IMR-90 (cell line): ENCODE results near the gene CACNA2D3. TPM values are rescaled to one million over a fixed set of nuclear protein-coding genes. Genes with fewer than 3 reads are reported as not detected.

Experiments used
- ATAC-seq: fragments of 200-7000 bp; cut with Tn5 transposase; 2 replicates; pipeline ENCODE4 v1.9.1; 2020; ENCODE audit warnings: low read depth, mild to moderate bottlenecking, moderate library complexity
- BruUV-seq: library from RNA; stranded (reverse); fragments of 400-500 nt; replicated peaks from 2 replicates; lab custom pipeline; 2021; lab: Mats Ljungman, UMichigan
- CTCF ChIA-PET: fragments of 300-600 bp; formaldehyde crosslinking; extraction: SDS; loops from one replicate; lab custom pipeline; 2021; ENCODE audit warnings: antibody characterized with exemption; lab: Yijun Ruan, JAX
- POLR2A ChIA-PET: fragments of 300-600 bp; sonication (Branson Sonifier 250); formaldehyde crosslinking; loops from one replicate; lab custom pipeline; 2022; ENCODE audit warnings: antibody characterized with exemption; ENCODE audit not compliant: unreplicated experiment; lab: Charles Lee
- DNase-seq: peaks from one replicate; pipeline ENCODE4 v3.0.0; 2013
- H2AFZ ChIP-seq: replicated peaks from 2 replicates; pipeline ENCODE3; 2013; ENCODE audit warnings: low read length, mild to moderate bottlenecking; ENCODE audit not compliant: poor library complexity
- H2AK5ac ChIP-seq: 2 replicates; pipeline ENCODE4 v1.6.1; 2013; ENCODE audit warnings: low read depth, low read length, inconsistent platforms
- H2AK9ac ChIP-seq: replicated peaks from 2 replicates; pipeline ENCODE3; 2013; ENCODE audit warnings: mild to moderate bottlenecking, low read depth, low read length, moderate library complexity; ENCODE audit not compliant: poor library complexity
- H2BK120ac ChIP-seq: 2 replicates; pipeline ENCODE4 v1.6.1; 2013; ENCODE audit warnings: low read depth, low read length, inconsistent platforms
- H2BK15ac ChIP-seq: 3 replicates; pipeline ENCODE4 v1.6.1; 2013; ENCODE audit warnings: low read depth, low read length, inconsistent platforms
- H2BK20ac ChIP-seq: 2 replicates; pipeline ENCODE4 v1.6.1; 2013; ENCODE audit warnings: low read depth, mild to moderate bottlenecking, inconsistent platforms, low read length, moderate library complexity
- H2BK5ac ChIP-seq: 2 replicates; pipeline ENCODE4 v1.6.1; 2013; ENCODE audit warnings: mild to moderate bottlenecking, low read depth, low read length, inconsistent platforms; ENCODE audit not compliant: poor library complexity, severe bottlenecking
- H3K14ac ChIP-seq: replicated peaks from 2 replicates; pipeline ENCODE4 v1.6.1; 2013; ENCODE audit warnings: low read depth, low read length, inconsistent platforms
- H3K18ac ChIP-seq: 2 replicates; pipeline ENCODE4 v1.6.1; 2013; ENCODE audit warnings: low read depth, low read length, control low read depth
- H3K23ac ChIP-seq: 2 replicates; pipeline ENCODE4 v1.6.1; 2013; ENCODE audit warnings: low read depth, low read length, inconsistent platforms
- H3K27ac ChIP-seq: 2 replicates; pipeline ENCODE4 v1.5.1; 2013; ENCODE audit warnings: mild to moderate bottlenecking, control low read depth, low read length; ENCODE audit not compliant: insufficient read depth
- H3K27me3 ChIP-seq: 2 replicates; pipeline ENCODE4 v1.6.1; 2013; ENCODE audit warnings: low read length; ENCODE audit not compliant: control insufficient read depth, insufficient read depth
- H3K36me3 ChIP-seq: 2 replicates; pipeline ENCODE4 v1.6.1; 2013; ENCODE audit warnings: low read length, mixed read lengths; ENCODE audit not compliant: control insufficient read depth, insufficient read depth
- H3K4ac ChIP-seq: 2 replicates; pipeline ENCODE4 v1.6.1; 2013; ENCODE audit warnings: low read depth, low read length, inconsistent platforms
- H3K4me1 ChIP-seq: 2 replicates; pipeline ENCODE4 v1.6.1; 2013; ENCODE audit warnings: low read length, mixed read lengths; ENCODE audit not compliant: control insufficient read depth, insufficient read depth
- H3K4me2 ChIP-seq: 2 replicates; pipeline ENCODE4 v1.6.1; 2013; ENCODE audit warnings: low read depth, mild to moderate bottlenecking, control low read depth, low read length, moderate library complexity
- H3K4me3 ChIP-seq: 2 replicates; pipeline ENCODE4 v1.5.1; 2013; ENCODE audit warnings: low read depth, mild to moderate bottlenecking, control low read depth, low read length, moderate library complexity; ENCODE audit not compliant: insufficient read depth
- H3K56ac ChIP-seq: 2 replicates; pipeline ENCODE4 v1.6.1; 2013; ENCODE audit warnings: low read length, inconsistent platforms; ENCODE audit not compliant: insufficient read depth; ENCODE audit errors: extremely low read depth
- H3K79me1 ChIP-seq, 2 experiments: 2 replicates each; pipeline ENCODE4 v1.6.1; 2013; ENCODE audit warnings: low read length in 2 of 2, inconsistent platforms in 1 of 2, low read depth in 1 of 2
- H3K9ac ChIP-seq: 2 replicates; pipeline ENCODE4 v1.6.1; 2013; ENCODE audit warnings: low read depth, low read length, control low read depth
- H3K9me1 ChIP-seq: 2 replicates; pipeline ENCODE4 v1.6.1; 2013; ENCODE audit warnings: low read length, inconsistent platforms; ENCODE audit not compliant: insufficient read depth
- H3K9me3 ChIP-seq: 2 replicates; pipeline ENCODE4 v1.6.1; 2013; ENCODE audit warnings: low read length; ENCODE audit not compliant: control insufficient read depth, insufficient read depth
- H4K20me1 ChIP-seq: 2 replicates; pipeline ENCODE4 v1.6.1; 2013; ENCODE audit warnings: low read length, inconsistent platforms; ENCODE audit not compliant: insufficient read depth
- H4K5ac ChIP-seq: 2 replicates; pipeline ENCODE4 v1.6.1; 2013; ENCODE audit warnings: mild to moderate bottlenecking, low read depth, low read length, control low read depth
- H4K8ac ChIP-seq, 2 experiments: 2 replicates each; pipeline ENCODE4 v1.6.1; 2013; ENCODE audit warnings: low read depth in 2 of 2, low read length in 2 of 2, control low read depth in 1 of 2, inconsistent platforms in 1 of 2
- H4K91ac ChIP-seq: 2 replicates; pipeline ENCODE4 v1.6.1; 2013; ENCODE audit warnings: low read depth, low read length, inconsistent platforms; ENCODE audit not compliant: insufficient read depth
- BHLHE40 ChIP-seq: fragments of 150-350 bp; IDR thresholded peaks from 2 replicates; pipeline ENCODE4 v1.6.1; 2016; ENCODE audit warnings: mild to moderate bottlenecking, low read depth, low read length
- CEBPB ChIP-seq: IDR thresholded peaks from 2 replicates; pipeline ENCODE4 v1.6.1; 2012; ENCODE audit warnings: low read depth, low read length, improper control_type of control experiment
- CHD1 ChIP-seq: IDR thresholded peaks from 2 replicates; pipeline ENCODE4 v1.6.1; 2012; ENCODE audit warnings: low read depth, low read length, improper control_type of control experiment
- FOS ChIP-seq: fragments of 150-350 bp; IDR thresholded peaks from 2 replicates; pipeline ENCODE4 v1.6.1; 2016; ENCODE audit warnings: low read depth, low read length
- MXI1 ChIP-seq: IDR thresholded peaks from 2 replicates; pipeline ENCODE4 v1.6.1; 2012; ENCODE audit warnings: low read depth, mild to moderate bottlenecking, low read length, moderate library complexity, borderline replicate concordance
- NFE2L2 ChIP-seq: fragments of 150-350 bp; IDR thresholded peaks from 2 replicates; pipeline ENCODE4 v1.6.1; 2016; ENCODE audit warnings: low read depth, mild to moderate bottlenecking, low read length
- POLR2A ChIP-seq: IDR thresholded peaks from 2 replicates; pipeline ENCODE4 v1.6.1; 2012; ENCODE audit warnings: mild to moderate bottlenecking, low read depth, low read length
- RAD21 ChIP-seq: IDR thresholded peaks from 2 replicates; pipeline ENCODE4 v1.6.1; 2012; ENCODE audit warnings: low read length, improper control_type of control experiment
- RCOR1 ChIP-seq: IDR thresholded peaks from 2 replicates; pipeline ENCODE4 v1.6.1; 2012; ENCODE audit warnings: mild to moderate bottlenecking, low read length, improper control_type of control experiment; ENCODE audit not compliant: insufficient replicate concordance
- SMC3 ChIP-seq: fragments of 150-350 bp; IDR thresholded peaks from 2 replicates; pipeline ENCODE4 v1.6.1; 2016; ENCODE audit warnings: low read depth, mild to moderate bottlenecking, antibody characterized with exemption, low read length, moderate library complexity
- WGBS, 2 experiments: methylation state at CpG; one replicate each; pipeline versions ENCODE4 v1.1.5 to v1.1.7; 2013; ENCODE audit warnings: missing lambda C conversion rate in 2 of 2; ENCODE audit not compliant: insufficient read length in 1 of 2; ENCODE audit errors: extremely low coverage in 2 of 2; 5-methylcytosine and 5-hydroxymethylcytosine counted together
- dilution Hi-C: fragments of 300-500 bp; cut with HindIII; formaldehyde crosslinking; loops from one replicate; pipeline ENCODE4 v1.14.3; 2018; ENCODE audit warnings: low sequenced_read_pairs; ENCODE audit not compliant: unreplicated experiment
- in situ Hi-C: fragments of 300-500 bp; cut with MboI; formaldehyde crosslinking; loops from 3 replicates; pipeline ENCODE4 v1.14.3; 2019; ENCODE audit warnings: low sequenced_read_pairs, inconsistent platforms, mixed read lengths
- intact Hi-C: fragments of 100-400 bp; cut with micrococcal nuclease; formaldehyde crosslinking; loops from 2 replicates; pipeline ENCODE4 v1.10.0; 2022
- polyA plus RNA-seq, 3 experiments: library from polyadenylated mRNA; depleted of rRNA; stranded (reverse); fragments of >200 nt; gene quantifications; 2 replicates each; pipeline ENCODE4 v1.2.3, GENCODE V29; 2012; ENCODE audit warnings: low replicate concordance in 1 of 3
- total RNA-seq: library from RNA; depleted of rRNA; stranded (reverse); fragments of >200 nt; gene quantifications from 2 replicates; pipeline ENCODE4 v1.2.3, GENCODE V29; 2012
- TF ChIP-seq, protein P1 (sequence below): fragments of 150-350 bp; IDR thresholded peaks from 2 replicates; pipeline ENCODE4 v1.6.1; 2017; ENCODE audit warnings: mild to moderate bottlenecking, antibody characterized with exemption, low read length, low read depth
- TF ChIP-seq, protein P2 (sequence below): fragments of 150-350 bp; IDR thresholded peaks from 2 replicates; pipeline ENCODE4 v1.6.1; 2016; ENCODE audit warnings: low read depth, mild to moderate bottlenecking, low read length, moderate library complexity, borderline replicate concordance
- TF ChIP-seq, protein P3 (sequence below): conservative IDR thresholded peaks from 2 replicates; pipeline ENCODE4 v1.5.1; 2012; ENCODE audit warnings: mild to moderate bottlenecking, low read depth, low read length, improper control_type of control experiment

CACNA2D3 gene
- total and polyA plus RNA-seq, 2 of the 4 experiments (the other 2 are of a cell fraction) = 0.36 to 0.41 TPM

- in situ Hi-C loops = no loop called here
- Histone ChIP-seq H2AK5ac (no peak overlapping the region), H3K18ac (no peak overlapping the region), H3K14ac (no peak overlapping the region), H3K79me1 (no peaks in the 10 kb centered on the region), H3K27me3 (no peaks in the 10 kb centered on the region), H3K4me3 (no peak overlapping the region), H3K27ac (no peak overlapping the region), H2AK9ac (no peak overlapping the region), H2BK15ac (no peak overlapping the region), H3K9me1 (no peaks in the 10 kb centered on the region), H2BK20ac (no peak overlapping the region), H2BK5ac (no peak overlapping the region), H3K9ac (no peak overlapping the region), H3K4me1 (no peaks in the 10 kb centered on the region), H3K4me2 (no peak overlapping the region), H4K8ac (no peak overlapping the region), H4K91ac (no peak overlapping the region), H3K36me3 (no peaks in the 10 kb centered on the region), H3K23ac (no peak overlapping the region), H4K20me1 (no peaks in the 10 kb centered on the region), H3K4ac (no peak overlapping the region), H2BK120ac (no peak overlapping the region), H4K5ac (no peak overlapping the region), H3K9me3 (0 out of 2 replicates have a peak, but pooled peaks cover 1% of the 10 kb centered on the region), H3K56ac (no peak overlapping the region), H2AFZ (no peak overlapping the region)
- BruUV-seq = no TSS peak
- no CpG with 5 or more reads among the region's 3 CpGs for WGBS, 2 experiments
- ChIA-PET POLR2A (no interaction called here), CTCF (no interaction called here)
- dilution Hi-C loops = no loop called here
- ATAC-seq (no peak), DNase-seq (no peak)
- no peak for TF ChIP-seq RAD21
- no peak for TF ChIP-seq NFE2L2
- TF ChIP-seq FOS = no peak
- no peak for TF ChIP-seq BHLHE40
- TF ChIP-seq, protein P1, sequence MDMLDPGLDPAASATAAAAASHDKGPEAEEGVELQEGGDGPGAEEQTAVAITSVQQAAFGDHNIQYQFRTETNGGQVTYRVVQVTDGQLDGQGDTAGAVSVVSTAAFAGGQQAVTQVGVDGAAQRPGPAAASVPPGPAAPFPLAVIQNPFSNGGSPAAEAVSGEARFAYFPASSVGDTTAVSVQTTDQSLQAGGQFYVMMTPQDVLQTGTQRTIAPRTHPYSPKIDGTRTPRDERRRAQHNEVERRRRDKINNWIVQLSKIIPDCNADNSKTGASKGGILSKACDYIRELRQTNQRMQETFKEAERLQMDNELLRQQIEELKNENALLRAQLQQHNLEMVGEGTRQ = no peak
- no peak for TF ChIP-seq SMC3
- TF ChIP-seq RCOR1 = no peak
- TF ChIP-seq, protein P2, sequence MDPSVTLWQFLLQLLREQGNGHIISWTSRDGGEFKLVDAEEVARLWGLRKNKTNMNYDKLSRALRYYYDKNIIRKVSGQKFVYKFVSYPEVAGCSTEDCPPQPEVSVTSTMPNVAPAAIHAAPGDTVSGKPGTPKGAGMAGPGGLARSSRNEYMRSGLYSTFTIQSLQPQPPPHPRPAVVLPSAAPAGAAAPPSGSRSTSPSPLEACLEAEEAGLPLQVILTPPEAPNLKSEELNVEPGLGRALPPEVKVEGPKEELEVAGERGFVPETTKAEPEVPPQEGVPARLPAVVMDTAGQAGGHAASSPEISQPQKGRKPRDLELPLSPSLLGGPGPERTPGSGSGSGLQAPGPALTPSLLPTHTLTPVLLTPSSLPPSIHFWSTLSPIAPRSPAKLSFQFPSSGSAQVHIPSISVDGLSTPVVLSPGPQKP = no peak
- TF ChIP-seq CHD1 = no peak
- TF ChIP-seq, protein P3, sequence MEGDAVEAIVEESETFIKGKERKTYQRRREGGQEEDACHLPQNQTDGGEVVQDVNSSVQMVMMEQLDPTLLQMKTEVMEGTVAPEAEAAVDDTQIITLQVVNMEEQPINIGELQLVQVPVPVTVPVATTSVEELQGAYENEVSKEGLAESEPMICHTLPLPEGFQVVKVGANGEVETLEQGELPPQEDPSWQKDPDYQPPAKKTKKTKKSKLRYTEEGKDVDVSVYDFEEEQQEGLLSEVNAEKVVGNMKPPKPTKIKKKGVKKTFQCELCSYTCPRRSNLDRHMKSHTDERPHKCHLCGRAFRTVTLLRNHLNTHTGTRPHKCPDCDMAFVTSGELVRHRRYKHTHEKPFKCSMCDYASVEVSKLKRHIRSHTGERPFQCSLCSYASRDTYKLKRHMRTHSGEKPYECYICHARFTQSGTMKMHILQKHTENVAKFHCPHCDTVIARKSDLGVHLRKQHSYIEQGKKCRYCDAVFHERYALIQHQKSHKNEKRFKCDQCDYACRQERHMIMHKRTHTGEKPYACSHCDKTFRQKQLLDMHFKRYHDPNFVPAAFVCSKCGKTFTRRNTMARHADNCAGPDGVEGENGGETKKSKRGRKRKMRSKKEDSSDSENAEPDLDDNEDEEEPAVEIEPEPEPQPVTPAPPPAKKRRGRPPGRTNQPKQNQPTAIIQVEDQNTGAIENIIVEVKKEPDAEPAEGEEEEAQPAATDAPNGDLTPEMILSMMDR = no peak
- TF ChIP-seq MXI1 = no peak
- no peak for TF ChIP-seq POLR2A
- TF ChIP-seq CEBPB = no peak
- intact Hi-C loops = no loop called here
Observed at GRCh38 chr3:54628888-54629441, 506.6 kb downstream of the CACNA2D3 start.
